ENCODE results near the gene WWOX.

Gene WWOX

GRCh38 chr16:78830599-78830998 is 731.1 kb downstream of the WWOX start:
- no peak for DNase-seq

GRCh38 chr16:78832100-78832499 is 732.6 kb downstream of the WWOX start:
- DNase-seq: no peak

- no peak for DNase-seq
Observed at GRCh38 chr16:78836802-78837491, 737.5 kb downstream of the WWOX start.

- DNase-seq: no peak
Observed at GRCh38 chr16:78837706-78838105, 738.3 kb downstream of the WWOX start.

GRCh38 chr16:78838276-78838675 is 738.8 kb downstream of the WWOX start:
- DNase-seq: no peak

- DNase-seq: no peak
Observed at GRCh38 chr16:78842950-78843349, 743.5 kb downstream of the WWOX start.

- DNase-seq: no peak
Observed at GRCh38 chr16:78843978-78844377, 744.5 kb downstream of the WWOX start.

GRCh38 chr16:78844682-78845081 is 745.2 kb downstream of the WWOX start:
- no peak for DNase-seq

GRCh38 chr16:78851266-78851665 is 751.8 kb downstream of the WWOX start:
- DNase-seq: no peak

- DNase-seq: no peak
Observed at GRCh38 chr16:78852081-78852635, 752.7 kb downstream of the WWOX start.

GRCh38 chr16:78862022-78862421 is 762.6 kb downstream of the WWOX start:
- DNase-seq: no peak

- no peak for DNase-seq
Observed at GRCh38 chr16:78866521-78866920, 767.1 kb downstream of the WWOX start.

- DNase-seq: no peak
Observed at GRCh38 chr16:78869492-78869891, 770.0 kb downstream of the WWOX start.

- DNase-seq: no peak
Observed at GRCh38 chr16:78871241-78871640, 771.8 kb downstream of the WWOX start.

- DNase-seq: no peak
Observed at GRCh38 chr16:78876671-78877070, 777.2 kb downstream of the WWOX start.

- no peak for DNase-seq
Observed at GRCh38 chr16:78877114-78877655, 777.7 kb downstream of the WWOX start.

GRCh38 chr16:78878570-78878969 is 779.1 kb downstream of the WWOX start:
- no peak for DNase-seq

GRCh38 chr16:78879011-78879410 is 779.6 kb downstream of the WWOX start:
- DNase-seq: no peak

GRCh38 chr16:78882150-78882549 is 782.7 kb downstream of the WWOX start:
- DNase-seq: no peak

- DNase-seq: no peak
Observed at GRCh38 chr16:78882751-78883150, 783.3 kb downstream of the WWOX start.

- no peak for DNase-seq
Observed at GRCh38 chr16:78884204-78884603, 784.8 kb downstream of the WWOX start.

- no peak for DNase-seq
Observed at GRCh38 chr16:78889346-78889745, 789.9 kb downstream of the WWOX start.

GRCh38 chr16:78890373-78890895 is 791.0 kb downstream of the WWOX start:
- DNase-seq: no peak

- DNase-seq: no peak
Observed at GRCh38 chr16:78892951-78893733, 793.7 kb downstream of the WWOX start.

Data from NCI-H524 treated with DMSO at 0.1 percent for 48 hours (cell line).